ENCODE measurements around the gene AMPD3.

AMPD3 gene

GRCh38 chr11:10461276-10461790, 6.3 kb downstream of the AMPD3 start:
- TF ChIP-seq ZFX (IDR thresholded peaks at IDR 0.05) (no peak), CTCF (conservative IDR thresholded peaks at IDR 0.05) (no peak)
- no peak overlapping the region for H3K27ac ChIP-seq

- TF ChIP-seq CTCF (conservative IDR thresholded peaks at IDR 0.05) (no peak), ZFX (IDR thresholded peaks at IDR 0.05) (no peak)
These were observed 7.8 kb downstream of the AMPD3 start for GRCh38 chr11:10462746-10463300.

GRCh38 chr11:10473371-10473770, 18.3 kb downstream of the AMPD3 start:
- no peak for TF ChIP-seq CTCF (conservative IDR thresholded peaks at IDR 0.05)
- TF ChIP-seq ZFX (IDR thresholded peaks at IDR 0.05), result no peak
- H3K27ac ChIP-seq, result no peak overlapping the region

More at GRCh38 chr11:10462746-10463300, 7.8 kb downstream of the AMPD3 start:
- H3K27ac ChIP-seq, result no peak overlapping the region

- H3K27ac ChIP-seq, result no peak overlapping the region
- TF ChIP-seq ZFX (IDR thresholded peaks at IDR 0.05) (no peak), CTCF (conservative IDR thresholded peaks at IDR 0.05) (no peak)
These were observed 19.5 kb downstream of the AMPD3 start for GRCh38 chr11:10474551-10474950.

GRCh38 chr11:10476342-10476741, 21.3 kb downstream of the AMPD3 start:
- TF ChIP-seq ZFX (IDR thresholded peaks at IDR 0.05), result no peak
- TF ChIP-seq CTCF (conservative IDR thresholded peaks at IDR 0.05), result no peak
- H3K27ac ChIP-seq, result no peak overlapping the region

- TF ChIP-seq CTCF (conservative IDR thresholded peaks at IDR 0.05) (no peak), ZFX (IDR thresholded peaks at IDR 0.05) (no peak)
- no peak overlapping the region for H3K27ac ChIP-seq
These were observed 22.0 kb downstream of the AMPD3 start for GRCh38 chr11:10476927-10477689.

GRCh38 chr11:10477690-10478046, 22.6 kb downstream of the AMPD3 start:
- no peak for TF ChIP-seq ZFX (IDR thresholded peaks at IDR 0.05)
- no peak for TF ChIP-seq CTCF (conservative IDR thresholded peaks at IDR 0.05)
- H3K27ac ChIP-seq, result no peak overlapping the region

Data from C4-2B (cell line).